ENCODE data around the gene USP34.
A peak's percentile ranks its signal among the peaks of the same experiment; 100 is the strongest.
"Not testable (repeated sequence)": the region's sequence is repeated elsewhere in the genome, so short reads cannot be mapped to it uniquely, and the experiment has no call there.

The USP34 gene

GRCh38 chr2:61178603-61179545 lies 292.0 kb downstream of the USP34 start:
- no peak for DNase-seq

DNA sequence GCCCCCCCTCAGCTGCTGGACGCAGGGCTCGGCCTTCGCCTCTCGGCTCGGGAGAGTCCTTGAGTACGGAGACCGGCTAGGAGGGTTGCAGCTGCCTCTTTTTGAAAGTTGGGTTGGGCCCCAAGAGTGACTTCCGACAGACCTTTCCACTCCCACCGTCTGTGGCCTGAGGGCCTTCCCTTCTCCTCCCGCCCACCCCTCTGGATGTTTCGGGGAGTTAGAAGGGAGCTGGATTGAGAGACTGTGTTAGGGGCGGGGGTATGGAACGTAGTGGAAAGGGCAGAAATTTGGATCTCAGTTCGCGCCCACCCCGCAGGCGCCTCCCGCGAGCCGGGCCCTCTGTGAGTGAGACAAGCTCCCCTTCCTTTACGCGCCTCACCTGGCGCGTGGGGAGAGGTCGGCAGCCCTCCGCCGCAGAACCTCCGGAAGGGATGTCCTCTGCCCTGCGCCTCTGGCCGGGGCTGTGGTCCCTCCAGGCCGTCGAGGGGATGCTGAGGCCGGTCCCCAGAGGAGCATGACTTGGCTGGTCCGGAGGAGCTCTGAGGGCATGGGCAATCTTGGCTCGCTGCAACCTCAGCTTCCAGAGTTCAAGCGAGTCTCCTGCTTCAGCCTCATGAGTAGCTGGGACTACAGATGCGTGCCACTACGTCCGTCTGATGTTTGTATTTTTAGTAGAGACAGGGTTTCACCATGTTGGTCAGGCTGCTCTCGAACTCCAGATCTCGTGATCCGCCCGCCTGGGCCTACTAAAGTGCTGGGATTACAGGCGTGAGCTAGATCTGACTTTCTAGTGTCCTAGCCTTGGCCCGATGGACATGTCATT lies 292.9 kb downstream of the USP34 start:
- peak; percentile 44 for DNase-seq

- peak; percentile 96 for DNase-seq
Measured at GRCh38 chr2:61176755-61177726, 293.8 kb downstream of the USP34 start.

DNA sequence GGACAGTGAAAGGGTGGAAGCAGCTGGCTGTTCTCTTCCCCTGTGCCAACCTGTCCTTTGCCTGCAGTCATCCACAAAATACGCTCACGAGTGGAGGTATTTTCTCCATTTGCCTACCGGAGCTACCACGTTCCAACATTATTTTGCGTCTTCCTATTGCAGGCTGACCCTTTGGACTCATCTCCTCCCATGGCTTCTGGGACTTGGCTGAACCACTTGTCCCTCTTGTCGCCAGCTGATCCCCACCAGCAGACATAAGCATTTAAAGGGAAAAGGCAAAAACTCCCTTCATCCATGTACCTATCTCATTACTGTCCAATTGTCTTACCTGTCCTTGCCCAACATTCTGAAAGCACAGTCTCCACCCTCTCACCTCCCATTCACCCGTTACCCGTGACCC lies 295.9 kb downstream of the USP34 start:
- DNase-seq, result no peak

DNA sequence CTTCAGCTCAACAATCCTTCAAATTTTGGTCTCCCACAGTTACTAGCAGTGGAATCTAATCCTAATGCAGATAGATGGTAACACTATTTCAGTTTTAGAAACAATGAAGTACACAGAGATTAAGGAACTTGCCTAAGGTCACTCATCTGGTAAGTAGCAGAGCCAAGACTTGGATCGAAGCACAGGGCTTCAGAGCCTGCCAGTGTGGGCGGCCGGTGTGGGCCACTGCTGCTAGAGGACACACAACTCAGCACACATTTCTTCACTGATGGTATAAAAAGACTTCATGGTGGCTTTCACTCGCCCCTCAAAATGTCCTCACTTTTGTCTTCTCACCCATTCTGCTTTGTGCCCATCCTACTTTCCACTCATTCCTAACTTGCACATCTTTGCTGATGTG lies 297.8 kb downstream of the USP34 start:
- no peak for DNase-seq

- no peak for DNase-seq
Measured at GRCh38 chr2:61172671-61173070, 298.2 kb downstream of the USP34 start.

- DNase-seq, result no peak
Measured at GRCh38 chr2:61167579-61167978, 303.3 kb downstream of the USP34 start.

GRCh38 chr2:61165946-61166345 lies 304.9 kb downstream of the USP34 start:
- no peak for DNase-seq

GRCh38 chr2:61165082-61165481 lies 305.8 kb downstream of the USP34 start:
- DNase-seq, result not testable (repeated sequence)

DNA sequence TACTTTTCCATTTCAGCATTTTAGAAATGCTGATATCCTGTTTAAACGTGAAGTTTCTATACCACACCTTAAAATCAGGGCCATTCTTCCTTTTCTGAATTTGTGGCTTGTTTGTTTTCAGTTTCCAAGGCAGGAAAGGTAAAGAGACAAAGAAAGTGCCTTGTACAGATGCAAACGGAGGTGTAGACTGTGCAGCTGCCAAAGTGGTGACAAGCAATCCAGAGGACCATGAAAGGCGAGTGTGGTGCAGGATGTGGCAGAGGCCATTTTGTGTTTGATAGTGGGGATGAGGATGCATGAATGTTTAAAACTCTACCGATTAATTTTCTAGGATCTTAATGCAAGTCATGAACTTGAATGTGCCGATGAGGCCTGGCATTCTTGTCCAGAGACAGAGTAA lies 308.2 kb downstream of the USP34 start:
- no peak for DNase-seq

DNA sequence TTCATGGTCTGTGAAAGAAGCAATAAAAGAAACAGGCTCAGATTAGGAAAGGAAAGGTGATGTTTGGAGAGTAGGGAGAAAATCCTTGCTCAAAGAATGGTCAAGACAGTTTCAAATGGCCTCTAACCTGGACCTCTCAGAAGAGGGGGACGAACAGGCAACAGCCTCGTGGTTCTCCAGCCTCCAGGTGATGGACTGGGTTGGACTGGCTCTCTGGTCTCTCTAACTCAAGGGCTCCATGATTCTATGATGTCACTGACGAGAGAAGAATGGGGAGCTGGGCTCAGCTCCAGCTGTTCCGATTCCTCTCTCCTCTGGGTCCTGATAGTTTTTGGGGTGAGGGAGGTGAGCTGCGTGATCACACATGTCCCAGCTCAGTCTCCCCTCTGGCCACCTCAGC lies 309.0 kb downstream of the USP34 start, which contains the start of gene C2orf74:
Gene C2orf74 (plus strand): TSS at position 301 of the 400 bp plus-strand sequence. CDS start 327 bp downstream, outside the sequence.
- no peak for DNase-seq

DNA sequence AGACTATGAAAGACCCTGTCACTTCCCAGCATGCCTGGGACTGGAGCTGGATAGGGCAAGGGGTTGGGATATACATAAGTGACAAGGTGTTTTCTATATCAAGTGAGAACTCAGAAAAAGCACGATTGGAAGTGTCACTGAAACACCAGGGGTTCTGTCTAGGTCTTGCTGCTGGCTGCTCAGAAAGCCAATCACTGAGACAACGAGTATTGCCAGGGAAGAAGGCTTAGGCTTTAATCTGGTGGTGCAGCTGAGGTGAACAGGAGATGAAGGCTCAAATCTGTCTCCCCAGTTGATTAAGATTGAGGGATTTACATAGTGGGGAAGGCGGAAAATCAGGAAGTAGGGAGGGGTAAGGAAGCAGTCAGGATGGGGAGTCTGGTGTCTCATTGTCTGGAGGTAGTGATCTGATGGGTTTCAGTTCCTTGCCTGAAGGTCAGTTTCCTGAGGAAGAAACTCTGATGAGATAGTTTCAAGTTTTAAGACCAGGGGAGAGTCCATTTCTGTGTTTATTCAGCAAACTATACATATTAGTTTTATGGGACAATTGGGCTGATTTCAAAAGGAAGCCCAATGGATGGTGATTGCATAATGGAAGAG lies 312.4 kb downstream of the USP34 start:
- DNase-seq, result no peak

DNA sequence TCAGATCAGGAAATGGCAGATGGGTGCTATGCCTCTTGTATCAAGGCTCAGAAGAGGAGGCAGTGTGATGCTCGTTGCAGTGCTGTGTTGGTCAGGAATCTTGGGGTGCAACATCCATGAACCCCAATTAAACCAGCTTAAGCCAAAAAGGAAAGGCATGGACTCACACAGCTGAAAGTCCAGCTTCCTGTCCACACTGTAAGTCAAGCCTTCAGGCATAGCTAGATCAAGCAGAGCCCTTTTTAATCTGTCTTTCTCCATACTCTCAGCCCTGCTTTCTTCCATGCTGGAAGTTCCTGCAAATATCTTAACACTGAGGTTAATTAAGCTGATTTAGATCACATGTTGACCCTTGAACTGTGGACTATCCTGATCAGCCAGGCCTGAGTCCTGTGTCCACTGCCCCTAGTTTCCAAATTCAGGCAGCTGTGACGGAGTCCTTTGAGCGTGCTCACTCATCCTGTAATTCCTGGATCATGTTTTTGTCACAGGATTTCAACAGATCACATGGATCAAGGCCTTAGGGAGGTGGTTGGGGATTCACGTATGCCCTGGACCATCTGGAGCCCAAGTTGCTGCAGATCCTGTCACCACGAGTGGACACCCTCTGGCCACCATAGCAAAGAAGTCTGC lies 313.4 kb downstream of the USP34 start:
- no peak for DNase-seq

DNA sequence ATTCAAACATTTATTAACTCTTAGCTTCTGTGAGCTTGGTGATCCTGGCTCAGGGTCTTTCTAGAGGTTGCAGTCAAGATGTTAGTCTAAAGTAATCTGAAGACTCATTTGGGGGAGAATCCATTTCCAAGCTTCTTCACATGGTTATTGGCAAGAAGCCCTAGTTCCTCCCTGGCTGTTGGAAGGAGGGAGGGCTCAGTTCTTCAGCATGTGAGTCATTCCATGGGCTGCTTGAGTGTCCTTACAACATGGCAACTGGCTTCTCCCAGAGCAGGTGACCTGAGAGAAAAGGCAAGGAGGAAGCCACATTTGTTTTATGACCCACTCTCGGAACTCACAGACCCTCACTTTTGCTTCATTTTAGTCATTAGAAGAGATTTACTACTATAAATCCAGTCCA lies 319.5 kb downstream of the USP34 start:
- DNase-seq, result no peak

- DNase-seq, result no peak
Measured at GRCh38 chr2:61149074-61149473, 321.8 kb downstream of the USP34 start.

- DNase-seq, result not testable (repeated sequence)
Measured at GRCh38 chr2:61148091-61148490, 322.8 kb downstream of the USP34 start.

DNA sequence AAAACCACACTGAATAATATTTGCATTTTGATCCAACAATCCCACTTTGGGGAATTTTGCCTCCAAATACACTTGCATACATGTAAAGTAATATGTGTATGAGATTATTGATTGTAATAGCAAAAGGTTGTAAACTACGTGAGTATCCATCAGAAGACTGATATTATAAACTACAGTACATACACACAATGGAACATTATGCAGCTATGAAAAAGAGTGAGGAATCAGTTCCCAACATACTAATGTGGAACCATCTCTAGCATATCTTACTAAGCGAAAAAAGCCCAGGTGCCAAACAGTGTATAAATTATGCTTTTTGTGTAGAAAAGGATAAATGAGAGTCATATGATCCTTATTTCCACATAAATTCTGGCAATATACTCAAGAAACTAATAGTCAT lies 324.9 kb downstream of the USP34 start:
- no peak for DNase-seq

- peak; percentile 88 for DNase-seq
Measured at GRCh38 chr2:61144697-61145268, 326.1 kb downstream of the USP34 start.

- DNase-seq, result no peak
Measured at GRCh38 chr2:61141151-61141550, 329.7 kb downstream of the USP34 start.

DNA sequence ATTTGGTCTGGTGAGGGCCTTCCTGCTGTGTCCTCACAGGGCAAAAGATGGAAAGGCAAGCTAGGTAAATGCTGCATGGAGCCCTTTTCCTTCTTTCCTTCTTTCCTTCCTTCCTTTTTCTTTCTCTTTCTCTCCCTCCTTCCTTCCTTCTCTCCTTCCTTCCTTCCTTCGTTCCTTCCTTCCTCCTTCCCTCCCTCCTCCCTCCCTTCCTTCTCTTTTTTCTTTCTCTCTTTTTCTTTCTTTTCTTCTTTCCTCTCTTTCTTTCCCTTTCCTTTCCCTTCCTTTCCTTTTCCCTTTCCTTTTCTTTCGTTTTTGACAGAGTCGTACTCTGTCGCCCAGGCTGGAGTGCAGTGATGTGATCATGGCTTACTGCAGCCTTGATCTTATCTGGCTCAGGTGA lies 332.0 kb downstream of the USP34 start:
- DNase-seq, result no peak

All from stimulated activated CD4-positive, alpha-beta T cell treated with anti-CD3 and anti-CD28 coated beads, Interleukin-4, amount 100 ng/mL, for 1 hour (primary cell).